ENCODE data around the gene DNAJB6. TPM values are rescaled to one million over a fixed set of nuclear protein-coding genes. Genes with fewer than 3 reads are reported as not detected.

The DNAJB6 gene
- total RNA-seq, 2 donors from 2014 or later = 126 to 174 TPM

GRCh38 chr7:157405501-157405900, 68.7 kb downstream of the DNAJB6 start:
- H3K9ac ChIP-seq (ENCODE audit: extremely low read depth, low read length, poor library complexity, severe bottlenecking) = no peak overlapping the region
- no peaks in the 10 kb centered on the region for H3K27me3 ChIP-seq (ENCODE audit: control insufficient read depth, insufficient read depth, low read length, poor library complexity, severe bottlenecking)
- no peaks in the 10 kb centered on the region for H3K9me3 Mint-ChIP-seq
- TF ChIP-seq CTCF (conservative IDR thresholded peaks at IDR 0.05) = no peak
- no peaks in the 10 kb centered on the region for H3K4me1 Mint-ChIP-seq
- no peak overlapping the region for H3K27ac Mint-ChIP-seq
- no peaks in the 10 kb centered on the region for H3K4me1 ChIP-seq (ENCODE audit: control insufficient read depth, insufficient read depth, low read length)
- DNase-seq = no peak
- 94 to 100% methylated on average over 10 to 13 of the region's 13 CpGs for WGBS, 2 experiments (ENCODE audit: insufficient coverage in 1 of 2, insufficient read length in 1 of 2)
- H3K36me3 ChIP-seq (ENCODE audit: control insufficient read depth, insufficient read depth, low read length) = peaks cover 46% of the 10 kb centered on the region
- no peaks in the 10 kb centered on the region for H3K27me3 Mint-ChIP-seq (ENCODE audit: insufficient read depth)
- H3K9me3 ChIP-seq (ENCODE audit: control insufficient read depth, low read length) = no peaks in the 10 kb centered on the region
- H3K36me3 Mint-ChIP-seq (ENCODE audit: low read depth) = peaks cover 53% of the 10 kb centered on the region
- no peak overlapping the region for H3K4me3 ChIP-seq (ENCODE audit: low read length)
- no peak overlapping the region for H3K4me3 Mint-ChIP-seq
- H3K27ac ChIP-seq (ENCODE audit: low read depth, low read length) = no peak overlapping the region

- no peaks in the 10 kb centered on the region for H3K4me1 Mint-ChIP-seq
- peak; percentile 55 for TF ChIP-seq CTCF (conservative IDR thresholded peaks at IDR 0.05)
Observed at GRCh38 chr7:157405914-157406810, 69.4 kb downstream of the DNAJB6 start.

GRCh38 chr7:157406971-157407370, 70.2 kb downstream of the DNAJB6 start:
- Mint-ChIP-seq H3K36me3 (ENCODE audit: low read depth) (peaks cover 49% of the 10 kb centered on the region), H3K4me1 (peaks cover 6% of the 10 kb centered on the region), H3K27ac (no peak overlapping the region), H3K9me3 (no peaks in the 10 kb centered on the region), H3K4me3 (no peak overlapping the region), H3K27me3 (ENCODE audit: insufficient read depth) (no peaks in the 10 kb centered on the region)
- TF ChIP-seq CTCF (conservative IDR thresholded peaks at IDR 0.05) = no peak
- no peaks in the 10 kb centered on the region for H3K4me1 ChIP-seq (ENCODE audit: control insufficient read depth, insufficient read depth, low read length)
- no peak for DNase-seq
- no peak overlapping the region for H3K27ac ChIP-seq (ENCODE audit: low read depth, low read length)
- H3K4me3 ChIP-seq (ENCODE audit: low read length) = no peak overlapping the region
- no peaks in the 10 kb centered on the region for H3K9me3 ChIP-seq (ENCODE audit: control insufficient read depth, low read length)
- H3K27me3 ChIP-seq (ENCODE audit: control insufficient read depth, insufficient read depth, low read length, poor library complexity, severe bottlenecking) = no peaks in the 10 kb centered on the region
- H3K36me3 ChIP-seq (ENCODE audit: control insufficient read depth, insufficient read depth, low read length) = peaks cover 40% of the 10 kb centered on the region
- 97 to 98% methylated on average over 8 to 22 of the region's 22 CpGs for WGBS, 2 experiments (ENCODE audit: insufficient coverage in 1 of 2, insufficient read length in 1 of 2)
- no peak overlapping the region for H3K9ac ChIP-seq (ENCODE audit: extremely low read depth, low read length, poor library complexity, severe bottlenecking)

More at GRCh38 chr7:157405914-157406810, 69.4 kb downstream of the DNAJB6 start:
- WGBS, 2 experiments (ENCODE audit: insufficient coverage in 1 of 2, insufficient read length in 1 of 2) = 95 to 97% methylated on average over 17 to 32 of the region's 32 CpGs
- Mint-ChIP-seq H3K9me3 (no peaks in the 10 kb centered on the region), H3K27ac (no peak overlapping the region), H3K27me3 (ENCODE audit: insufficient read depth) (no peaks in the 10 kb centered on the region), H3K36me3 (ENCODE audit: low read depth) (peaks cover 50% of the 10 kb centered on the region), H3K4me3 (no peak overlapping the region)
- Histone ChIP-seq H3K4me1 (ENCODE audit: control insufficient read depth, insufficient read depth, low read length) (no peaks in the 10 kb centered on the region), H3K9ac (ENCODE audit: extremely low read depth, low read length, poor library complexity, severe bottlenecking) (no peak overlapping the region), H3K27me3 (ENCODE audit: control insufficient read depth, insufficient read depth, low read length, poor library complexity, severe bottlenecking) (no peaks in the 10 kb centered on the region), H3K36me3 (ENCODE audit: control insufficient read depth, insufficient read depth, low read length) (peaks cover 45% of the 10 kb centered on the region), H3K27ac (ENCODE audit: low read depth, low read length) (no peak overlapping the region), H3K9me3 (ENCODE audit: control insufficient read depth, low read length) (no peaks in the 10 kb centered on the region), H3K4me3 (ENCODE audit: low read length) (no peak overlapping the region)
- DNase-seq = peak; percentile 70
